NCI-H345 treated with DMSO at 0.1 percent for 48 hours (cell line): ENCODE measurements around the gene PRKG1.

Source experiments
- DNase-seq: peaks from one replicate; lab custom pipeline; 2025; ENCODE audit not compliant: unreplicated experiment; lab: John Stamatoyannopoulos, UW

Gene PRKG1

DNA sequence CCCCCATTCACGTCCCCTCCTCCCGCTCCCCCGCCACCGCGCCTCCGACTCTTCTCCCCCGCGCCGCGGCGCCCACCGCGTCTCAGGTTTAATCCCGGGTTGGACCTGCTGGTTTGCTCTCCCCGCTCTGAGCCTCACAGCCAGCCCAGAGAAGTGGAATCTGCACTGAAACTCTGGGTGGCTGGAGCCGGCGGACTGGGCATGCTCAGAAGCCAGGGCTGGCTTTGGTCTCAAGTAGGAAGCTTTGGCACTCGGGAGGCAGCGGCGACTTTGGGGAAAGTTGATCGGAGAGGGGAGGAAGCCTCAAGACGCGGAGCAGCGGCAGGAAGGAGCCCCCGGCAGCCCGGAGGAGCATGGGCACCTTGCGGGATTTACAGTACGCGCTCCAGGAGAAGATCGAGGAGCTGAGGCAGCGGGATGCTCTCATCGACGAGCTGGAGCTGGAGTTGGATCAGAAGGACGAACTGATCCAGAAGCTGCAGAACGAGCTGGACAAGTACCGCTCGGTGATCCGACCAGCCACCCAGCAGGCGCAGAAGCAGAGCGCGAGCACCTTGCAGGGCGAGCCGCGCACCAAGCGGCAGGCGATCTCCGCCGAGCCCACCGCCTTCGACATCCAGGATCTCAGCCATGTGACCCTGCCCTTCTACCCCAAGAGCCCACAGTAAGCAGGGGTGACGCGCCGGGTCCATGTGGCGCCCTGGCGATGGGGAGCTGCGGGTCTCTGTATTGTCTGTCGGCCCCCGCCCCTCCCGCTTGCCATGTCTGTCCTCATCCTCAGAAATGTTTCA, at the start of gene PRKG1:
Gene PRKG1 (plus strand): TSS at position 250 of the 791 bp plus-strand sequence.
- peak; percentile 13 for DNase-seq

DNA sequence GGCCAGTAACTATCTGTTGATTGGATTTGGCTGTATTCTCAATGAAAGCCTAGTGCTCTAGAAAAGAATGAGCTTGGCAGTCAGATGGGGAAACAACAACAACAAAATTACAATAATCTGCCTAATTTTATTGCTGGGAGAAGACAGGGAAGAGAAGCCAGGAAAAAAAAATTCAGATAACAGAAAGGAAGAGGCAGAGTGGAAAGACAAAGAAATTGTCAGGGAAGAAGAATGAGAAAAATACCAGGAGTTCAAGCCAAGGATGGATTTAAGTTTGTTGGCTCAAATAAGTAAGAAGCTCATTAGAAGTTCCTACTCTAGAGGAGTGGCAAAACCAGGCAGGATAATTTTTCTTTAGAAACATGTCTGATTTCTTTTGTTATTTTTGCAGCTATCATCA, 45.9 kb upstream of the PRKG1 start:
- no peak for DNase-seq

- no peak for DNase-seq
These were observed 45.1 kb upstream of the PRKG1 start for GRCh38 chr10:51029172-51029641.

- DNase-seq = no peak
These were observed 43.8 kb upstream of the PRKG1 start for GRCh38 chr10:51030480-51030879.

DNA sequence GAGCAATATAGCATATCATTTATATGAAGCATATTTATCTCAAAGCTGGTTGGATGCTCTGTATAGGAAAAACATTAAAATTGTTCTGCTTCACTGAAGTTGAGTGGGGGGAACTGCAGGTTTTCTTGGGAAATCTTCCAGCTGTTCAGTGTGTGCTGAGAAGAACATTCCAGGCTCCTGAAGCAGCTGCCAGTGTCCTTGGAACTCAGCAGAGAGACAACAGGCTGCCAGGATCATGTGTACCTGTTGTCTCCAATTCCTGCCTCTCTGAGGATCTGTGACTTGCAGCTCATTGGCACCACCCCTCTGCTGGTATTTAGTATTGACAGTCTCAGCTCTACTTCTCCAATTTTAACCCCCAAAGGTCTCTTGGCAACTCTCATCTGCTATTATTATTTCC, 42.3 kb upstream of the PRKG1 start:
- no peak for DNase-seq

GRCh38 chr10:51034769-51035168, 39.5 kb upstream of the PRKG1 start:
- no peak for DNase-seq

- no peak for DNase-seq
These were observed 38.9 kb upstream of the PRKG1 start for GRCh38 chr10:51035344-51035743.

GRCh38 chr10:51045871-51046270, 28.4 kb upstream of the PRKG1 start:
- DNase-seq = no peak

GRCh38 chr10:51046654-51047053, 27.6 kb upstream of the PRKG1 start:
- DNase-seq = no peak

GRCh38 chr10:51047857-51048256, 26.4 kb upstream of the PRKG1 start:
- no peak for DNase-seq

GRCh38 chr10:51048792-51049191, 25.5 kb upstream of the PRKG1 start:
- DNase-seq = no peak

DNA sequence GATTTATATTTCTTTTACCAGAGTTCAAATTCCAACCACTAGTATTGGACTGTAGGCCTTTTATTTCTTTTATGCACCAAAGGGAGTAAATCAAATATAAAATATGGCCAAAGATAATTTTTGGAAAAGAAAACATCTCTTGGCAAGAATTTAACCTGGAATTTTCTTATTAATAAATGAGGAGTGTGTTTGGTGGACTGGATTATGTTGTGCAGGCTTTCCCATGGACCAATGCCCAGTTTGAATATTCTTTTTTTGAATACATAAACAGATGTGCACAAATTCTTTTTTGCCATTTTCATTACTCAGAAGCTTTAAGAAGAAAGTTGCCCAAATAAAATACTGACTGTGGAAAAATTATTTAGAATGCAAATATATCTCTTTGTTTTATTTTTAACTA, 22.1 kb upstream of the PRKG1 start:
- no peak for DNase-seq

GRCh38 chr10:51057925-51058324, 16.4 kb upstream of the PRKG1 start:
- no peak for DNase-seq

DNA sequence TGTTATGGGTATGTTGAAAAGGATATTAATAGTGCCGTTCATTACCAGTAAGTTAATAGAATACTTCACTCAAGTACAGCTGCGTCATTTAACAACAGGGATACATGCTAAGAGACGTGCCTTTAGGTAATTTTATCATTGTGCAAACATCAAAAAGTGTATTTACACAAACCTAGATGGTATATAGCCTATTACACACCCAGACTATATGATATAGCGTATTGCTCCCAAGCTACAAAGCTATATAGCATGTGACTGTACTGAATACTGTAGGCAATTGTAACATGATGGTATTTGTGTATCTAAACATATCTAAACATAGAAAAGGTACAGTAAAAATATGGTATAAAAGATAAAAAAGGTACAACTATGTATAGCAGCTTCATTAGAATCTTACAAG, 11.1 kb upstream of the PRKG1 start:
- no peak for DNase-seq

DNA sequence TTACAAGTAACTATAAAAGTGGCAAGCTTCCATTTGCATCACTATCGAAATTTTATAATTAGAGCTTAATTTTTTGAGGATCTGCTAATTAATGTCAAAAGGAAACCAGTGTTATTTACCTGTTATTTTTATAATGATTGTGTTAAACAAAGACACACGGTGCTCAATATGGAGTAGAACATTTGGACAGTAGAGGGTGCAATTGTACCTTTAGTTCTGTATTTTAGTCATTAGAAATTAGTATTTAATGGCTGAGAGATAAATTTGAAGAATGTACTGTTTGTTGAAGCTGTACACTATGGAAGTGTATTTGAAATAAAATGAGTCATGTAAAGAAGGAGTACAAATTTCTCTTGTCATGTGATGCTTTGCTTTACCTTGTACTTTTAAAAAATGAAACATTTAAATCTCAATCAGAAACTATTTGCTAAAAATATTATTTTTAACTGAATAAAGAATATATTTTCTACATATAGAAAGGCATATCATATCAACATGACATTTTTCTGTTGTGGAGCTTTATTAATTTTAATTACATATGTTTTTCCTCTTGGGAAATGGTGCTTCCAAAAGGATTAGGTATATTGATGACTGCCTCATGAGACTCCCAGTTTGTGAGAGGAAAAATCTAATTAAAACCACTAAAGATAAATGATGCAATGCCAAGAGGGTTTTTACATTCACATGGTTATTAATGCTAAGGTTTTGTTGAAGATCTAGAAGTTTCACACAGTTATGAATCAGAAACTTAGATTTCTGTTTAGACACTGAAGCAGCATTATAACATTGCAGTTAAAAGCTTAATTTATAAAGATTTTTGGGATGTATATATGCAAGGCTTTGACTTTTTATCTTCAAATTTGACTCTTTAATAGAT, 10.4 kb upstream of the PRKG1 start:
- DNase-seq = no peak

DNA sequence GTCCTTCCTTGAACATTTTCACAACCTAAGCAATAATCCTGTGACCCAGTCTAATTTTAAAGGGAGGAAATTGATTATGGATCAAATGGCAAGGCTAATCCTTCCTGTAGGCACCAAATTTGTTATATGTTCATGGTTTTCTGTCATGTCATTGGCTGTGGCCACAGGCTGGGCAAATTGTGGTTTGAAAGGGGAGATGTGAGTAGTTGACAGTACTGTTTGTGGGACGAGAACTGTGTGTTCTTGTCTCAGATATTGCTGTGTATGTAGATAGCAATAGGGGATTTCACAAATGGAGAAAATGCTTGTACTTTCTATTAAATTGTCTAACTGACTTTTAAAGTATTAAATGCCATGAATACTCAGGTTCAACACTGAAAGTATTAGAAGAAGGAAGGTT, 8.1 kb upstream of the PRKG1 start:
- no peak for DNase-seq

- DNase-seq = no peak
These were observed 2.1 kb upstream of the PRKG1 start for GRCh38 chr10:51072210-51072609.

- no peak for DNase-seq
These were observed 1.3 kb upstream of the PRKG1 start for GRCh38 chr10:51072921-51073434.

GRCh38 chr10:51073453-51074237, 642 bp upstream of the PRKG1 start:
- DNase-seq = no peak

GRCh38 chr10:51075043-51075872, 971 bp downstream of the PRKG1 start:
- DNase-seq = no peak
